DOHH2 (cell line): ENCODE data around the gene EIF6.

Experiments
- CTCF ChIP-seq: fragments of 200-600 bp; sonication (generic); IDR thresholded peaks from one replicate; pipeline ENCODE4 v1.5.1; 2014; ENCODE audit warnings: antibody characterized with exemption, mild to moderate bottlenecking, low read depth, low read length; ENCODE audit not compliant: poor library complexity, severe bottlenecking
- EZH2phosphoT487 ChIP-seq: fragments of 200-600 bp; sonication (generic); IDR thresholded peaks from 2 replicates; pipeline ENCODE4 v1.6.1; 2017; ENCODE audit warnings: borderline replicate concordance, mild to moderate bottlenecking, antibody characterized with exemption, low read length, moderate library complexity, mixed read lengths

GRCh38 chr20:35269055-35269781, 15.4 kb downstream of the EIF6 start:
- TF ChIP-seq CTCF (peak; percentile 87), EZH2phosphoT487 (no peak)
